ENCODE data around the gene FAT1.

DNA sequence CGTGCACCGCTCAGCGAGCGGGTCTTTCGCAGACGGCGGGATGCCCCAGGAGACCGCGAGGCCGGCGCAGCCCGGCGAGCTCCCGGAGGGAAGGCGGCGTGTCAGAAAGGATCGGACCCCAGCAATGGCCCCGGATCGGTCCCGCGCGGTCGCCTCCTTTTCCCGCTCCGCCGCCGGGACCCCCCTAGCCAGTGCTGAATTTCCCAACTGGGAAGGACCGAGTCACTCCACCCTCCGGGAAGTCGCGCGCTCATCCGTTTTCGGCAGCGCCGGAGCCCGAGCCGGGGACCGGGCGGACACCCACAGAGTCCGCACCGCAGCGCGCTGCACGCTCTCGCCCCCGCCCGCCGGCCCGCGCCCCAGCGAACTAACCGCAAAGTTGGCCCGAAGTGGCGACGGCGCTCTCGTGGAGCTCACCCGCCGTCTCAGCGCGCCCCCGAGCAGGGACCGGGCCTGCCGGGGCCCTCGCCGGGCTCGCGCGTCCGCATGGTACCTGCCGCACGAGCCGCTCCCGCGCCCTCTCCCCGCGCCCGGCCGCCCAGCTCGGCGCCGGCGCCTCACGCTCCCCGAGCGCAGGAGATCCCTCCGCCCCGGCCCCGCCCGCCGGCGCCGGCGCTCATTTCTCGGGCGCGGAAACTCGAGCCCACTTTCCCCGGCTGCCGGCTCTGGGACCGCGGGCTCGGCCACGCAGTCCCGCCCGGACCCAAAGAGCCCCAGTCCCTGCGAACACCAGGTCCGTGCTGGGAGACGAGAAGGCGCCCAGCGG, at the start of gene FAT1:
- TF ChIP-seq, protein P1, sequence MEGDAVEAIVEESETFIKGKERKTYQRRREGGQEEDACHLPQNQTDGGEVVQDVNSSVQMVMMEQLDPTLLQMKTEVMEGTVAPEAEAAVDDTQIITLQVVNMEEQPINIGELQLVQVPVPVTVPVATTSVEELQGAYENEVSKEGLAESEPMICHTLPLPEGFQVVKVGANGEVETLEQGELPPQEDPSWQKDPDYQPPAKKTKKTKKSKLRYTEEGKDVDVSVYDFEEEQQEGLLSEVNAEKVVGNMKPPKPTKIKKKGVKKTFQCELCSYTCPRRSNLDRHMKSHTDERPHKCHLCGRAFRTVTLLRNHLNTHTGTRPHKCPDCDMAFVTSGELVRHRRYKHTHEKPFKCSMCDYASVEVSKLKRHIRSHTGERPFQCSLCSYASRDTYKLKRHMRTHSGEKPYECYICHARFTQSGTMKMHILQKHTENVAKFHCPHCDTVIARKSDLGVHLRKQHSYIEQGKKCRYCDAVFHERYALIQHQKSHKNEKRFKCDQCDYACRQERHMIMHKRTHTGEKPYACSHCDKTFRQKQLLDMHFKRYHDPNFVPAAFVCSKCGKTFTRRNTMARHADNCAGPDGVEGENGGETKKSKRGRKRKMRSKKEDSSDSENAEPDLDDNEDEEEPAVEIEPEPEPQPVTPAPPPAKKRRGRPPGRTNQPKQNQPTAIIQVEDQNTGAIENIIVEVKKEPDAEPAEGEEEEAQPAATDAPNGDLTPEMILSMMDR (IDR thresholded peaks at IDR 0.05; ENCODE audit: extremely low read depth in 1 of 2, insufficient read depth in 1 of 2, low read depth in 1 of 2, low read length in 2 of 2) = no peak
- TF ChIP-seq POLR2AphosphoS5 (IDR thresholded peaks at IDR 0.05; ENCODE audit: insufficient read depth, low read depth, low read length) (no peak), MYC (IDR thresholded peaks at IDR 0.05; ENCODE audit: low read depth, low read length) (no peak), POLR2A (IDR thresholded peaks at IDR 0.05; ENCODE audit: low read depth, low read length) (no peak), FOS (IDR thresholded peaks at IDR 0.05; ENCODE audit: borderline replicate concordance, insufficient read depth, low read length) (no peak), MAX (IDR thresholded peaks at IDR 0.05; ENCODE audit: insufficient read depth, insufficient read length) (no peak)
